ENCODE measurements around the gene GH2.
"Not testable (repeated sequence)": the region's sequence is repeated elsewhere in the genome, so short reads cannot be mapped to it uniquely, and the experiment has no call there.

GRCh38 chr17:63917206-63917605, 35.5 kb upstream of the GH2 start:
- not testable (repeated sequence) for TF ChIP-seq POLR2A (IDR thresholded peaks at IDR 0.05); CTCF (IDR thresholded peaks at IDR 0.05 in 8 of 11, conservative IDR thresholded peaks at IDR 0.05 in 3 of 11); POLR2AphosphoS5 (IDR thresholded peaks at IDR 0.05)

Measured in spleen (tissue), 7 donors.